ENCODE results near the gene DENND4C. TPM values are rescaled to one million over a fixed set of nuclear protein-coding genes. Genes with fewer than 3 reads are reported as not detected.
A peak's percentile ranks its signal among the peaks of the same experiment; 100 is the strongest.

Gene DENND4C
- total and polyA plus RNA-seq, 2 of the 4 experiments (the other 2 are of a cell fraction): 9.0 to 32.6 TPM

GRCh38 chr9:19313573-19313972 lies 83.1 kb downstream of the DENND4C start:
- Histone ChIP-seq H2BK120ac (ENCODE audit: low read depth, low read length) (no peak overlapping the region), H3K36me3 (ENCODE audit: control insufficient read depth, insufficient read depth, low read length) (peaks cover 6% of the 10 kb centered on the region), H2AK5ac (ENCODE audit: low read depth, low read length) (no peak overlapping the region), H3K56ac (ENCODE audit: extremely low read depth, insufficient read depth, low read length) (peak overlapping the region; percentile 32; the same call in 1 of the 2 replicates), H3K79me1 (ENCODE audit: low read depth in 1 of 2, low read length in 2 of 2) (no peaks in the 10 kb centered on the region), H2AFZ (replicated peaks; ENCODE audit: low read length, poor library complexity) (no peak overlapping the region), H3K9me3 (ENCODE audit: control insufficient read depth, insufficient read depth, low read length) (no peaks in the 10 kb centered on the region), H4K8ac (ENCODE audit: low read depth in 2 of 2, low read length in 2 of 2) (no peak overlapping the region), H2BK5ac (ENCODE audit: low read depth, low read length, poor library complexity, severe bottlenecking) (no peak overlapping the region), H3K18ac (ENCODE audit: low read depth, low read length) (no peak overlapping the region), H4K5ac (ENCODE audit: low read depth, low read length) (no peak overlapping the region), H2AK9ac (replicated peaks; ENCODE audit: low read depth, low read length, poor library complexity) (no peak overlapping the region), H2BK20ac (ENCODE audit: low read depth, low read length) (no peak overlapping the region), H3K9ac (ENCODE audit: low read depth, low read length) (no peak overlapping the region), H3K4ac (ENCODE audit: low read depth, low read length) (no peak overlapping the region), H3K23ac (ENCODE audit: low read depth, low read length) (no peak overlapping the region), H3K27me3 (ENCODE audit: control insufficient read depth, insufficient read depth, low read length) (no peaks in the 10 kb centered on the region), H3K14ac (replicated peaks; ENCODE audit: low read depth, low read length) (no peak overlapping the region), H3K4me1 (ENCODE audit: control insufficient read depth, insufficient read depth, low read length) (no peaks in the 10 kb centered on the region), H3K4me2 (ENCODE audit: low read depth, low read length) (no peak overlapping the region), H4K20me1 (ENCODE audit: insufficient read depth, low read length) (no peaks in the 10 kb centered on the region; the same call in 1 of the 2 replicates), H3K9me1 (ENCODE audit: insufficient read depth, low read length) (no peaks in the 10 kb centered on the region), H3K27ac (ENCODE audit: insufficient read depth, low read length) (no peak overlapping the region), H2BK15ac (ENCODE audit: low read depth, low read length) (no peak overlapping the region), H3K4me3 (ENCODE audit: insufficient read depth, low read depth, low read length) (no peak overlapping the region), H4K91ac (ENCODE audit: insufficient read depth, low read depth, low read length) (no peak overlapping the region)
- in situ Hi-C loops (cut with MboI; ENCODE audit: low sequenced_read_pairs): no loop called here
- no peak for ATAC-seq (ENCODE audit: low read depth)
- CTCF ChIA-PET: no interaction called here
- no peak for TF ChIP-seq RAD21 (IDR thresholded peaks at IDR 0.05; ENCODE audit: low read length)
- no peak for TF ChIP-seq CTCF (conservative IDR thresholded peaks at IDR 0.05; ENCODE audit: low read depth, low read length)
- TF ChIP-seq NFE2L2 (IDR thresholded peaks at IDR 0.05; ENCODE audit: low read depth, low read length): no peak
- no peak for TF ChIP-seq RFX5 (IDR thresholded peaks at IDR 0.05; ENCODE audit: low read depth, low read length)
- TF ChIP-seq POLR2A (IDR thresholded peaks at IDR 0.05; ENCODE audit: low read depth, low read length): no peak
- no peak for TF ChIP-seq ELK1 (IDR thresholded peaks at IDR 0.05; ENCODE audit: borderline replicate concordance, low read depth, low read length)
- no peak for TF ChIP-seq USF2 (IDR thresholded peaks at IDR 0.05; ENCODE audit: low read depth, low read length)
- no peak for TF ChIP-seq CHD1 (IDR thresholded peaks at IDR 0.05; ENCODE audit: low read depth, low read length)
- TF ChIP-seq FOS (IDR thresholded peaks at IDR 0.05; ENCODE audit: low read depth, low read length): no peak
- TF ChIP-seq RCOR1 (IDR thresholded peaks at IDR 0.05; ENCODE audit: insufficient replicate concordance, low read length): no peak
- no peak for TF ChIP-seq CEBPB (IDR thresholded peaks at IDR 0.05; ENCODE audit: low read depth, low read length)
- no peak for TF ChIP-seq BHLHE40 (IDR thresholded peaks at IDR 0.05; ENCODE audit: low read depth, low read length)
- TF ChIP-seq MAFK (IDR thresholded peaks at IDR 0.05; ENCODE audit: low read depth, low read length): no peak
- no peak for TF ChIP-seq SMC3 (IDR thresholded peaks at IDR 0.05; ENCODE audit: low read depth, low read length)
- no TSS peak for BruUV-seq (replicated peaks)
- no peak for DNase-seq
- dilution Hi-C loops (cut with HindIII; ENCODE audit: low sequenced_read_pairs, unreplicated experiment): no loop called here
- POLR2A ChIA-PET (ENCODE audit: unreplicated experiment): no interaction called here
- intact Hi-C loops (cut with micrococcal nuclease): no loop called here
- no CpG with 5 or more reads among the region's 3 CpGs for WGBS, 2 experiments (ENCODE audit: extremely low coverage in 2 of 2, insufficient read length in 1 of 2)

Measured in IMR-90 (cell line).